ENCODE data around the gene TRIO. TPM values are rescaled to one million over a fixed set of nuclear protein-coding genes. Genes with fewer than 3 reads are reported as not detected.
A peak's percentile ranks its signal among the peaks of the same experiment; 100 is the strongest.

The TRIO gene
- total RNA-seq, 1 experiment from 2014 or later, result 211 TPM

GRCh38 chr5:14153071-14153864 is 10.1 kb downstream of the TRIO start:
- no peaks in the 10 kb centered on the region for H3K9me3 ChIP-seq (ENCODE audit: low read length)
- H3K4me2 ChIP-seq (ENCODE audit: low read length), result peak overlapping the region; percentile 83
- ChIA-PET POLR2A (ENCODE audit: unreplicated experiment) (interaction anchor here (0.5 to 0.7 kb wide), 3 partner anchors 8 to 213 kb away, joined by 3 to 14 read pairs (median 7); no protein-coding TSS in a partner anchor), CTCF (no interaction called here)
- H3K9ac ChIP-seq (ENCODE audit: low read length), result peak overlapping the region; percentile 17; the same call in 1 of the 2 replicates
- H3F3A ChIP-seq (ENCODE audit: low read length, unreplicated experiment), result peaks cover 8% of the 10 kb centered on the region
- H3K27ac ChIP-seq (ENCODE audit: low read length), result peak overlapping the region; percentile 94
- H3K4me1 ChIP-seq (ENCODE audit: insufficient read depth, low read length), result peaks cover 78% of the 10 kb centered on the region
- BruUV-seq (replicated peaks), result no TSS peak
- TF ChIP-seq EZH2phosphoT487 (IDR thresholded peaks at IDR 0.05; ENCODE audit: borderline replicate concordance, low read length), result no peak
- TF ChIP-seq CTCF (conservative IDR thresholded peaks at IDR 0.05; ENCODE audit: low read depth, low read length), result no peak
- TF ChIP-seq EZH2 (IDR thresholded peaks at IDR 0.05; ENCODE audit: low read length, unreplicated experiment), result no peak
- H3K36me3 ChIP-seq (ENCODE audit: low read depth, low read length), result peaks cover 12% of the 10 kb centered on the region; the same call in 1 of the 2 replicates
- intact Hi-C loops (cut with micrococcal nuclease), result no loop called here
- no peak for ATAC-seq
- H3K79me2 ChIP-seq (ENCODE audit: low read length), result peaks cover 98% of the 10 kb centered on the region
- H2AFZ ChIP-seq (ENCODE audit: low read length), result no peak overlapping the region
- peaks cover 78% of the 10 kb centered on the region for H4K20me1 ChIP-seq (ENCODE audit: low read length)
- H3K9me2 ChIP-seq (replicated peaks; ENCODE audit: low read length), result no peaks in the 10 kb centered on the region
- H3K4me3 ChIP-seq (ENCODE audit: low read length), result peak overlapping the region; percentile 33
- DNase-seq, result no peak
- no peaks in the 10 kb centered on the region for H3K27me3 ChIP-seq (ENCODE audit: low read length)

- Histone ChIP-seq H4K20me1 (ENCODE audit: low read length) (peaks cover 69% of the 10 kb centered on the region), H3K79me2 (ENCODE audit: low read length) (peaks cover 98% of the 10 kb centered on the region), H3K9me3 (ENCODE audit: low read length) (no peaks in the 10 kb centered on the region), H3F3A (ENCODE audit: low read length, unreplicated experiment) (peaks cover 8% of the 10 kb centered on the region), H3K36me3 (ENCODE audit: low read depth, low read length) (peaks cover 6% of the 10 kb centered on the region; the same call in 1 of the 2 replicates), H3K4me3 (ENCODE audit: low read length) (peak overlapping the region; percentile 33), H3K27ac (ENCODE audit: low read length) (peak overlapping the region; percentile 94), H3K9ac (ENCODE audit: low read length) (peak overlapping the region; percentile 17), H3K4me2 (ENCODE audit: low read length) (peak overlapping the region; percentile 83), H3K4me1 (ENCODE audit: insufficient read depth, low read length) (peaks cover 77% of the 10 kb centered on the region), H2AFZ (ENCODE audit: low read length) (no peak overlapping the region), H3K9me2 (replicated peaks; ENCODE audit: low read length) (no peaks in the 10 kb centered on the region), H3K27me3 (ENCODE audit: low read length) (no peaks in the 10 kb centered on the region)
- ChIA-PET POLR2A (ENCODE audit: unreplicated experiment) (interaction anchor here (0.5 to 0.7 kb wide), 3 partner anchors 9 to 212 kb away, joined by 3 to 14 read pairs (median 7); no protein-coding TSS in a partner anchor), CTCF (no interaction called here)
- TF ChIP-seq EZH2phosphoT487 (IDR thresholded peaks at IDR 0.05; ENCODE audit: borderline replicate concordance, low read length), result no peak
- TF ChIP-seq CTCF (conservative IDR thresholded peaks at IDR 0.05; ENCODE audit: low read depth, low read length), result no peak
- TF ChIP-seq EZH2 (IDR thresholded peaks at IDR 0.05; ENCODE audit: low read length, unreplicated experiment), result no peak
- BruUV-seq (replicated peaks), result no TSS peak
- ATAC-seq (peak; percentile 54), DNase-seq (peak; percentile 79)
- intact Hi-C loops (cut with micrococcal nuclease), result no loop called here
Observed at GRCh38 chr5:14153932-14154731, 11.0 kb downstream of the TRIO start.
